ENCODE measurements around the gene ASGR2. TPM values are rescaled to one million over a fixed set of nuclear protein-coding genes. Genes with fewer than 3 reads are reported as not detected.

Gene ASGR2
- total and polyA plus RNA-seq, 2 of the 13 experiments (the other 11 are each of a cell fraction or from before 2014, with no cell fraction given), result 320 to 754 TPM

- peak; percentile 20; the same call in 1 of the 2 replicates for TF ChIP-seq ARID3A (IDR thresholded peaks at IDR 0.05; ENCODE audit: low read depth, low read length)
- no peak for TF ChIP-seq ZNF598 (CRISPR knock-in tag; IDR thresholded peaks at IDR 0.05; ENCODE audit: borderline replicate concordance)
- no peak; a peak in 1 of 4 replicates for TF ChIP-seq REST (IDR thresholded peaks at IDR 0.05; ENCODE audit: borderline replicate concordance in 1 of 2, low read depth in 1 of 2, low read length in 2 of 2)
- TF ChIP-seq RELA (CRISPR knock-in tag; IDR thresholded peaks at IDR 0.05), result no peak
- peak; percentile 43; the same call in 1 of the 2 replicates for TF ChIP-seq KDM2A (CRISPR knock-in tag; IDR thresholded peaks at IDR 0.05; ENCODE audit: borderline replicate concordance, low read depth)
- peak; percentile 80 for TF ChIP-seq IRX3 (CRISPR knock-in tag; IDR thresholded peaks at IDR 0.05; ENCODE audit: borderline replicate concordance, low read depth)
- no peak for TF ChIP-seq SRSF4 (IDR thresholded peaks at IDR 0.05; ENCODE audit: low read depth, low read length, poor library complexity, severe bottlenecking)
- TF ChIP-seq CENPX (CRISPR knock-in tag; IDR thresholded peaks at IDR 0.05), result no peak
- TF ChIP-seq KDM5B (CRISPR knock-in tag; IDR thresholded peaks at IDR 0.05; ENCODE audit: borderline replicate concordance), result no peak; the same call in 1 of the 2 replicates
- TF ChIP-seq MEF2D (CRISPR knock-in tag; IDR thresholded peaks at IDR 0.05), result peak; percentile 70; the same call in 1 of the 2 replicates
- no peak for TF ChIP-seq ZUFSP (CRISPR knock-in tag; IDR thresholded peaks at IDR 0.05; ENCODE audit: borderline replicate concordance)
- TF ChIP-seq HDAC2 (CRISPR knock-in tag; IDR thresholded peaks at IDR 0.05), result peak; percentile 48
- TF ChIP-seq GTF3A (CRISPR knock-in tag; conservative IDR thresholded peaks at IDR 0.05), result no peak
- TF ChIP-seq ZBTB37 (CRISPR knock-in tag; IDR thresholded peaks at IDR 0.05), result no peak
- no peak; the same call in 1 of the 2 replicates for TF ChIP-seq ZNF335 (CRISPR knock-in tag; IDR thresholded peaks at IDR 0.05)
- no peak for TF ChIP-seq ZNF713 (CRISPR knock-in tag; IDR thresholded peaks at IDR 0.05)
- no peak; the same call in 1 of the 2 replicates for TF ChIP-seq PBX2 (CRISPR knock-in tag; IDR thresholded peaks at IDR 0.05)
Observed at GRCh38 chr17:7114241-7114874, at the start of gene ASGR2 (continued).
